HepG2 (cell line): ENCODE measurements around the gene ACAP2. TPM values are rescaled to one million over a fixed set of nuclear protein-coding genes. Genes with fewer than 3 reads are reported as not detected.

Source experiments
- AGO1 ChIP-seq: fragments of 200-400 bp; formaldehyde crosslinking; IDR thresholded peaks from 2 replicates; pipeline ENCODE4 v1.6.1; 2017; ENCODE audit warnings: mild to moderate bottlenecking, low read depth, low read length, moderate library complexity; ENCODE audit not compliant: poor library complexity, severe bottlenecking
- DMAP1 ChIP-seq: IDR thresholded peaks from 2 replicates; pipeline ENCODE4 v1.6.1; 2016
- ETV6 ChIP-seq: sonication (generic); formaldehyde crosslinking; conservative IDR thresholded peaks from 2 replicates; pipeline ENCODE4 v1.4.0; 2020; ENCODE audit warnings: missing genetic modification reagents
- FOXC1 ChIP-seq: sonication (generic); formaldehyde crosslinking; IDR thresholded peaks from 2 replicates; pipeline ENCODE4 v1.8.0; 2022; ENCODE audit warnings: mild to moderate bottlenecking, missing genetic modification reagents, borderline replicate concordance
- MEIS1 ChIP-seq: sonication (generic); formaldehyde crosslinking; IDR thresholded peaks from 2 replicates; pipeline ENCODE4 v1.9.0; 2021; ENCODE audit warnings: mild to moderate bottlenecking, missing genetic modification reagents, moderate library complexity, borderline replicate concordance
- MIXL1 ChIP-seq: IDR thresholded peaks from 2 replicates; pipeline ENCODE4 v1.6.1; 2016
- MTA3 ChIP-seq: sonication (generic); formaldehyde crosslinking; IDR thresholded peaks from 2 replicates; pipeline ENCODE4 v1.4.0; 2020; ENCODE audit warnings: missing genetic modification reagents
- NFKBIZ ChIP-seq: IDR thresholded peaks from 2 replicates; pipeline ENCODE4 v1.6.1; 2018; ENCODE audit warnings: missing genetic modification reagents, missing compliant biosample characterization
- NR1H2 ChIP-seq: sonication (generic); formaldehyde crosslinking; IDR thresholded peaks from 2 replicates; pipeline ENCODE4 v1.8.1; 2022; ENCODE audit warnings: low read depth, missing genetic modification reagents, borderline replicate concordance
- RBM22 ChIP-seq: fragments of 200-400 bp; formaldehyde crosslinking; optimal IDR thresholded peaks from 2 replicates; pipeline ENCODE3; 2017; ENCODE audit warnings: mild to moderate bottlenecking, low read length, moderate library complexity
- ZNF101 ChIP-seq: sonication (generic); formaldehyde crosslinking; IDR thresholded peaks from 2 replicates; pipeline ENCODE4 v1.4.0; 2020; ENCODE audit warnings: mild to moderate bottlenecking, low read depth, missing genetic modification reagents, borderline replicate concordance
- ZNF232 ChIP-seq: sonication (generic); formaldehyde crosslinking; IDR thresholded peaks from 2 replicates; pipeline ENCODE4 v1.4.0; 2020; ENCODE audit warnings: missing genetic modification reagents, borderline replicate concordance
- ZNF333 ChIP-seq: sonication (generic); formaldehyde crosslinking; IDR thresholded peaks from 2 replicates; pipeline ENCODE4 v1.4.0; 2020; ENCODE audit warnings: mild to moderate bottlenecking, missing genetic modification reagents, borderline replicate concordance
- ZNF34 ChIP-seq: sonication (generic); formaldehyde crosslinking; IDR thresholded peaks from 2 replicates; pipeline ENCODE4 v1.4.0; 2020; ENCODE audit warnings: mild to moderate bottlenecking, missing genetic modification reagents, borderline replicate concordance
- ZNF383 ChIP-seq: sonication (generic); formaldehyde crosslinking; IDR thresholded peaks from 2 replicates; pipeline ENCODE4 v1.4.0; 2020; ENCODE audit warnings: missing genetic modification reagents, mild to moderate bottlenecking, borderline replicate concordance
- ZNF468 ChIP-seq: sonication (generic); formaldehyde crosslinking; IDR thresholded peaks from 2 replicates; pipeline ENCODE4 v1.8.0; 2022; ENCODE audit warnings: mild to moderate bottlenecking, moderate library complexity, missing genetic modification reagents
- ZNF484 ChIP-seq: sonication (generic); formaldehyde crosslinking; IDR thresholded peaks from 2 replicates; pipeline ENCODE4 v1.5.1; 2020; ENCODE audit warnings: mild to moderate bottlenecking, low read depth, missing genetic modification reagents, borderline replicate concordance
- ZNF562 ChIP-seq: sonication (generic); formaldehyde crosslinking; IDR thresholded peaks from 2 replicates; pipeline ENCODE4 v1.8.0; 2022; ENCODE audit warnings: missing genetic modification reagents, borderline replicate concordance
- ZNF629 ChIP-seq: sonication (generic); formaldehyde crosslinking; conservative IDR thresholded peaks from 2 replicates; pipeline ENCODE4 v1.5.0; 2020; ENCODE audit warnings: missing genetic modification reagents
- ZNF709 ChIP-seq: sonication (generic); formaldehyde crosslinking; IDR thresholded peaks from 2 replicates; pipeline ENCODE4 v1.5.0; 2020; ENCODE audit warnings: mild to moderate bottlenecking, missing genetic modification reagents
- ZSCAN25 ChIP-seq: sonication (generic); formaldehyde crosslinking; IDR thresholded peaks from 2 replicates; pipeline ENCODE4 v1.8.0; 2022; ENCODE audit warnings: mild to moderate bottlenecking, missing genetic modification reagents
- polyA plus RNA-seq, 8 experiments: library from polyadenylated mRNA; depleted of rRNA in 3 of 8; stranded (reverse) in 7 of 8; unstranded in 1 of 8; fragments of >200 nt; fragmentation: Illumina TruSeq in 4 of 8; extraction: Trizol in 4 of 8; gene quantifications; 2 replicates each; pipeline versions ENCODE4 v1.2.1 to v1.2.3, GENCODE V29; 2011 to 2016; ENCODE audit warnings: low read depth in 4 of 8, missing spikeins in 1 of 8, mixed read lengths in 1 of 8; ENCODE audit not compliant: insufficient read depth in 1 of 8
- total RNA-seq, 5 experiments: library from RNA; depleted of rRNA; stranded (reverse); fragments of >200 nt; fragmentation: Illumina TruSeq; extraction: Trizol; gene quantifications; 2 replicates each; pipeline ENCODE4 v1.2.3, GENCODE V29; 2016; ENCODE audit warnings: low read depth in 1 of 5
- TF ChIP-seq, protein P1 (sequence below): sonication (generic); formaldehyde crosslinking; IDR thresholded peaks from 2 replicates; pipeline ENCODE4 v1.5.0; 2020; ENCODE audit warnings: missing genetic modification reagents
- TF ChIP-seq, protein P2 (sequence below): sonication (generic); formaldehyde crosslinking; IDR thresholded peaks from 2 replicates; pipeline ENCODE4 v1.4.0; 2020; ENCODE audit warnings: mild to moderate bottlenecking, missing genetic modification reagents
- TF ChIP-seq, protein P3 (sequence below): sonication (generic); formaldehyde crosslinking; IDR thresholded peaks from 2 replicates; pipeline ENCODE4 v1.4.0; 2020; ENCODE audit warnings: mild to moderate bottlenecking, missing genetic modification reagents
- TF ChIP-seq, protein P4 (sequence below): sonication (generic); formaldehyde crosslinking; IDR thresholded peaks from 2 replicates; pipeline ENCODE4 v1.4.0; 2020; ENCODE audit warnings: missing genetic modification reagents

Gene ACAP2
- total and polyA plus RNA-seq, 2 of the 13 experiments (the other 11 are each of a cell fraction or from before 2014, with no cell fraction given), result 7.3 to 23.9 TPM

DNA sequence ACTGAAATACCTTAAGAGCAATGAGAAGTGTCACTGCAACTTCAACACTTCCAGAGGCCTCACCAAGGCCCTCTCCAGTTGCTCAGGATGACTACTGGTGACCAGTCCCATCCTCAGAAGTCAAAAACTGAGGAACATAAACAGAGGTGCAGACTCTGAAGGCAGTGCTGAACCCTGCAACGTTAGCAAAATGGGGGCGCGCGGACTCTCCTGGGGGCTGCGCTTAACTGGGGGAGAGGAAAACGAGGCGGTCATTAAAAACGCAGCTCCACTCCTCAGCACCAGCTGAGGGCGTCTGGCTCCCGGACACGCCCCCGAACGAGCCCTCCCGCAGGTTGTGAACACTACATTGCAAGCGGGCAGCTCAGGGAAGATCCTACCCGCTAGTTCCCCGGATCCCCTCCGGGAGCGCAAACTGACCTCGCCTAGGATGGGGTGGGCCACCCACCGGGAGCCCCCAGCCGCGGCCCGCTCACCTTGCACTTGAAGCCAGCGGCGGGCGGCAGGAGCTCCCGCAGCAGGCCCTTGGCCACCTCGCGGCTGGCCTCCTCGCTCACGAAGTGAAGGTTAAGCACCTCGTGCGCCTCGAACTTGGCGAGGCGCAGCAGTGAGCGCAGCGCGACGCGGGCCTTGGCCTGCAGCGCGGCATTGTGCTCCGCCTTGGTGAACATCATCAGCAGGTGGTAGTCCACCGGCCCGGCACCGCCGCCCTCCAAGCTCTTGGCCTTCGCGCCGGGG lies 172.6 kb downstream of the ACAP2 start (continued):
- TF ChIP-seq ZNF232, result peak; percentile 31
- TF ChIP-seq RBM22, result no peak
- 0 out of 2 replicates have a peak, but pooled peaks have one; percentile 22 for TF ChIP-seq NR1H2 (CRISPR knock-in tag)
- TF ChIP-seq MEIS1, result no peak
- TF ChIP-seq, protein P1, sequence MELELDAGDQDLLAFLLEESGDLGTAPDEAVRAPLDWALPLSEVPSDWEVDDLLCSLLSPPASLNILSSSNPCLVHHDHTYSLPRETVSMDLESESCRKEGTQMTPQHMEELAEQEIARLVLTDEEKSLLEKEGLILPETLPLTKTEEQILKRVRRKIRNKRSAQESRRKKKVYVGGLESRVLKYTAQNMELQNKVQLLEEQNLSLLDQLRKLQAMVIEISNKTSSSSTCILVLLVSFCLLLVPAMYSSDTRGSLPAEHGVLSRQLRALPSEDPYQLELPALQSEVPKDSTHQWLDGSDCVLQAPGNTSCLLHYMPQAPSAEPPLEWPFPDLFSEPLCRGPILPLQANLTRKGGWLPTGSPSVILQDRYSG (CRISPR knock-in tag), result peak; percentile 91; the same call in 1 of the 2 replicates
- TF ChIP-seq ZSCAN25, result 0 out of 2 replicates have a peak, but pooled peaks have one; percentile 47
- no peak; the same call in 1 of the 2 replicates for TF ChIP-seq ETV6 (CRISPR knock-in tag)
- no peak for TF ChIP-seq ZNF562 (CRISPR knock-in tag)
- TF ChIP-seq DMAP1 (CRISPR knock-in tag), result peak; percentile 38; the same call in 1 of the 2 replicates
- TF ChIP-seq, protein P2, sequence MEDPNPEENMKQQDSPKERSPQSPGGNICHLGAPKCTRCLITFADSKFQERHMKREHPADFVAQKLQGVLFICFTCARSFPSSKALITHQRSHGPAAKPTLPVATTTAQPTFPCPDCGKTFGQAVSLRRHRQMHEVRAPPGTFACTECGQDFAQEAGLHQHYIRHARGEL (CRISPR knock-in tag), result no peak
- TF ChIP-seq ZNF383 (CRISPR knock-in tag), result no peak
- TF ChIP-seq ZNF629 (CRISPR knock-in tag), result 0 out of 2 replicates have a peak, but pooled peaks have one; percentile 16
- TF ChIP-seq MTA3 (CRISPR knock-in tag), result no peak
- TF ChIP-seq ZNF709 (CRISPR knock-in tag), result no peak
- TF ChIP-seq, protein P3, sequence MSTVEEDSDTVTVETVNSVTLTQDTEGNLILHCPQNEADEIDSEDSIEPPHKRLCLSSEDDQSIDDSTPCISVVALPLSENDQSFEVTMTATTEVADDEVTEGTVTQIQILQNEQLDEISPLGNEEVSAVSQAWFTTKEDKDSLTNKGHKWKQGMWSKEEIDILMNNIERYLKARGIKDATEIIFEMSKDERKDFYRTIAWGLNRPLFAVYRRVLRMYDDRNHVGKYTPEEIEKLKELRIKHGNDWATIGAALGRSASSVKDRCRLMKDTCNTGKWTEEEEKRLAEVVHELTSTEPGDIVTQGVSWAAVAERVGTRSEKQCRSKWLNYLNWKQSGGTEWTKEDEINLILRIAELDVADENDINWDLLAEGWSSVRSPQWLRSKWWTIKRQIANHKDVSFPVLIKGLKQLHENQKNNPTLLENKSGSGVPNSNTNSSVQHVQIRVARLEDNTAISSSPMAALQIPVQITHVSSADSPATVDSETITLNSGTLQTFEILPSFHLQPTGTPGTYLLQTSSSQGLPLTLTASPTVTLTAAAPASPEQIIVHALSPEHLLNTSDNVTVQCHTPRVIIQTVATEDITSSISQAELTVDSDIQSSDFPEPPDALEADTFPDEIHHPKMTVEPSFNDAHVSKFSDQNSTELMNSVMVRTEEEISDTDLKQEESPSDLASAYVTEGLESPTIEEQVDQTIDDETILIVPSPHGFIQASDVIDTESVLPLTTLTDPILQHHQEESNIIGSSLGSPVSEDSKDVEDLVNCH (CRISPR knock-in tag), result no peak
- no peak for TF ChIP-seq MIXL1
- TF ChIP-seq FOXC1 (CRISPR knock-in tag), result peak; percentile 64; the same call in 1 of the 2 replicates
- TF ChIP-seq, protein P4, sequence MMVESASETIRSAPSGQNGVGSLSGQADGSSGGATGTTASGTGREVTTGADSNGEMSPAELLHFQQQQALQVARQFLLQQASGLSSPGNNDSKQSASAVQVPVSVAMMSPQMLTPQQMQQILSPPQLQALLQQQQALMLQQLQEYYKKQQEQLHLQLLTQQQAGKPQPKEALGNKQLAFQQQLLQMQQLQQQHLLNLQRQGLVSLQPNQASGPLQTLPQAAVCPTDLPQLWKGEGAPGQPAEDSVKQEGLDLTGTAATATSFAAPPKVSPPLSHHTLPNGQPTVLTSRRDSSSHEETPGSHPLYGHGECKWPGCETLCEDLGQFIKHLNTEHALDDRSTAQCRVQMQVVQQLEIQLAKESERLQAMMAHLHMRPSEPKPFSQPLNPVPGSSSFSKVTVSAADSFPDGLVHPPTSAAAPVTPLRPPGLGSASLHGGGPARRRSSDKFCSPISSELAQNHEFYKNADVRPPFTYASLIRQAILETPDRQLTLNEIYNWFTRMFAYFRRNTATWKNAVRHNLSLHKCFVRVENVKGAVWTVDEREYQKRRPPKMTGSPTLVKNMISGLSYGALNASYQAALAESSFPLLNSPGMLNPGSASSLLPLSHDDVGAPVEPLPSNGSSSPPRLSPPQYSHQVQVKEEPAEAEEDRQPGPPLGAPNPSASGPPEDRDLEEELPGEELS (CRISPR knock-in tag), result 0 out of 2 replicates have a peak, but pooled peaks have one; percentile 44
- no peak for TF ChIP-seq AGO1
- 0 out of 2 replicates have a peak, but pooled peaks have one; percentile 36 for TF ChIP-seq ZNF101 (CRISPR knock-in tag)
- TF ChIP-seq NFKBIZ (CRISPR knock-in tag), result no peak
- no peak for TF ChIP-seq ZNF484 (CRISPR knock-in tag)
- no peak for TF ChIP-seq ZNF468 (CRISPR knock-in tag)
- no peak for TF ChIP-seq ZNF34
- TF ChIP-seq ZNF333 (CRISPR knock-in tag), result no peak
